GM13977 (cell line): ENCODE data around the gene PDYN.
A peak's percentile ranks its signal among the peaks of the same experiment; 100 is the strongest.

ENCODE experiments used
- DNase-seq: peaks from one replicate; pipeline ENCODE4 v3.0.0; 2012; ENCODE audit warnings: low spot score
- in situ Hi-C: fragments of 300-500 bp; cut with MboI; formaldehyde crosslinking; loops from one replicate; pipeline ENCODE4 v1.12.0; 2022; ENCODE audit warnings: low sequenced_read_pairs, low pct_unique_long_range_greater_than_20kb, mixed read lengths, inconsistent platforms; ENCODE audit not compliant: unreplicated experiment
- TF ChIP-seq, protein P1 (sequence below): IDR thresholded peaks from 2 replicates; pipeline ENCODE4 v1.5.1; 2012; ENCODE audit warnings: mild to moderate bottlenecking, control low read depth; ENCODE audit not compliant: insufficient read depth; ENCODE audit errors: extremely low read depth, missing control alignments

PDYN gene

DNA sequence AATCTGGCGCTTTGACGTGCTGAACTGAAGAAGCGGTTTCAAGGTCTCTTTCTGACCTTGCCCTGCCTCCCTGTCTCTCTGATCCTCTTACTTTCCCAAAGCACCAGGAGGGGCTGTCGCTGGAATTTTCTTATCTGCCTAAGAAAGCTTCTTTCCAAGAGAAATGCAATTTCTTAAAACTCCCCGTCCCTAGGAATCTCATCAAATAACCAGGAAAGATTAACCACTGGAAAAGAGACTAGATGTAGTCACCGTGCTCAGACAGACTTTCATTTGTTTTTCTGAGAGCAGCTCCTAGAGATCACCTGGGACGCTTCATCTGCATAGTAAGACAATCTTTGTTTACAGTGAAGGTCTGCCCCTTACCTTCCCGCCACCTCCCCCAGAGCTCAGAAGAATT lies 38.6 kb downstream of the PDYN start:
- in situ Hi-C loops: no loop called here
- TF ChIP-seq, protein P1, sequence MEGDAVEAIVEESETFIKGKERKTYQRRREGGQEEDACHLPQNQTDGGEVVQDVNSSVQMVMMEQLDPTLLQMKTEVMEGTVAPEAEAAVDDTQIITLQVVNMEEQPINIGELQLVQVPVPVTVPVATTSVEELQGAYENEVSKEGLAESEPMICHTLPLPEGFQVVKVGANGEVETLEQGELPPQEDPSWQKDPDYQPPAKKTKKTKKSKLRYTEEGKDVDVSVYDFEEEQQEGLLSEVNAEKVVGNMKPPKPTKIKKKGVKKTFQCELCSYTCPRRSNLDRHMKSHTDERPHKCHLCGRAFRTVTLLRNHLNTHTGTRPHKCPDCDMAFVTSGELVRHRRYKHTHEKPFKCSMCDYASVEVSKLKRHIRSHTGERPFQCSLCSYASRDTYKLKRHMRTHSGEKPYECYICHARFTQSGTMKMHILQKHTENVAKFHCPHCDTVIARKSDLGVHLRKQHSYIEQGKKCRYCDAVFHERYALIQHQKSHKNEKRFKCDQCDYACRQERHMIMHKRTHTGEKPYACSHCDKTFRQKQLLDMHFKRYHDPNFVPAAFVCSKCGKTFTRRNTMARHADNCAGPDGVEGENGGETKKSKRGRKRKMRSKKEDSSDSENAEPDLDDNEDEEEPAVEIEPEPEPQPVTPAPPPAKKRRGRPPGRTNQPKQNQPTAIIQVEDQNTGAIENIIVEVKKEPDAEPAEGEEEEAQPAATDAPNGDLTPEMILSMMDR: no peak
- DNase-seq: no peak

DNA sequence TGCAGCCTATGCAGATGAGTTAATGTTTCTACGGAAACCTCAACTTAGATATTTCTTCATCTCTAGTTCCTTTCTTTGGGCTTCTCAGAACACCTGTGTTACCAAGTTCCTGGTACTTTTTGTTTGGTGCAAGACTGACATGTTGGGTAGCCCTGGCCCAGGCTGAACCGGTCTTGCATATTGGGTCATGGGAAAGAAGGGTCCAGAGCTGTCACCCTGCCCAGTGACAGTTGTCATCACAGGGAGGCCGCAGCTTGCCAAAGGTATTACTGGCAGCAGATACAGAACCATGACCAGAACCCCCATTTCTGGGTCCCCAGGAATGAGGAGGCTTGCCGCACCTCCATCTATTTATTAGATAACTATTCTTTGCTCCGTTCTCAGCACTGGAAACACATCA lies 40.2 kb downstream of the PDYN start:
- in situ Hi-C loops: no loop called here
- DNase-seq: no peak
- TF ChIP-seq, protein P1: no peak

DNA sequence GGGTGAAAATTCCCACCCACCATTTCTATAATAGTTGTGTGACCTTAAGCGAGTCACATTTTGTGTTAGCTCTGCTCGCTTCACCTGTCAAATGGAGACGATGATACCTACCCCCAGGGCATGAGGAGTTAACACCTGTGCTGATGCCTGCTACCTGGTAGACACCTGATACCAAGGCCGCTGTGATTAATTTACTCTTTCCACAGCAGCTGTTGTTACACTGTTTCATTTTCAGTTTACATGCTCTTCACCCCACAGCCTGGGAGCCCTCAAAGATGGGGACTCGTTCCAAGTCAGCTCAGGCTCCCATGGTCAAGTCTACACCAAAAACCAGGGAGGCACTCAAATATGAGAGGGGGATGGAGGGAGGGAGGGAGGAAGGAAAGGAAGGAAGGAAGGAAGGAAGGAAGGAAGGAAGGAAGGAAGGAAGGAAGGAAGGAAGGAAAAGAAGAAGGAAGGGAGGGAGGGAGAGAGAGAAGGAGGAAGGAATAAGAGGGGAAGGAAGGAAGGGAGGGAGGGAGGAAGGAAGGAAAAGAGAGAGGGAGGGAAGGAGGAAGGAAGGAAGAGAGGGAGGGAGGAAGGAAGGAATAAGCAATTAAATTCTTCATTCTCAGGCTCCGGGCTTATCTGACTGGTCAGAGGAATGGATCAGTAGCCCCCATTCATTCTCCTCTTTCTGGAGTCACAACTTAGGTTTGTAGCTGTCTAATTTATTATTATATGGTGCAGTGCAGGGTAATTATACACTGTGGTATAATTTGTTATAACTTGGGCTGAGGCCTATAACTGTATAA lies 40.9 kb downstream of the PDYN start:
- TF ChIP-seq, protein P1: no peak
- peak; percentile 42 for DNase-seq
- in situ Hi-C loops: no loop called here

DNA sequence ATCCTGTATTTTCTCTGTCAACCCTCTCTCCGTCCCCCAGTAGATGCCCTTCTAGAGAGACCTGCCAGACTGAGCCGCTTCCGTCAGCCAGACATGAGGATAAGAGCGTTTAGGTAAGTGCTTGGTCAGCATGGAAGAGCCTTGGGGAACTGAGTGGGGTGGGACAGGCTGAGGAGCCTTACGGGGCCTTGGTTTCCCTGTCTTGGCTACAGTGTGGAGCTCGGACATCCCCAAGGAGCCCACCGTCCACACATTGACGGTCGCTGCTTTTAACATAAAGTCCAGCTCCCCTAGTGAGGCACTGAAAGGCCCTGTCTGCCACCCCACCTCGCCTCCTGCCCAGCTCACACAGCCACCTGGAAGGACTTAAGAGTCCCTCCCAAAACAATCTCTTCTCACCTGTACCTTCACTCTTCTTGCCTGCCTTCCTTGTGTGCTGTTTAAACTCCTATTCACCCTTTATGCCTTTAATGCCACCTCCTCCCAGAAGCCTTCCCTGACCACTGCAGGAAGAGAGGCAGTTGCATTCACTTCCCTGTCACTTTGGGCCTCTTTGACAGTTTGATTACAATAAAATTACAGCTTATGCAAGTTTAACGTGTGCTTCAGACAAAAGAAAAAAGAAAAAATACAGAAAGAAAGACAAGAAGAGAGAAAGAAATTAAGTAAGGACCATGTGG lies 42.3 kb downstream of the PDYN start:
- in situ Hi-C loops: no loop called here
- TF ChIP-seq, protein P1: no peak
- DNase-seq: no peak

DNA sequence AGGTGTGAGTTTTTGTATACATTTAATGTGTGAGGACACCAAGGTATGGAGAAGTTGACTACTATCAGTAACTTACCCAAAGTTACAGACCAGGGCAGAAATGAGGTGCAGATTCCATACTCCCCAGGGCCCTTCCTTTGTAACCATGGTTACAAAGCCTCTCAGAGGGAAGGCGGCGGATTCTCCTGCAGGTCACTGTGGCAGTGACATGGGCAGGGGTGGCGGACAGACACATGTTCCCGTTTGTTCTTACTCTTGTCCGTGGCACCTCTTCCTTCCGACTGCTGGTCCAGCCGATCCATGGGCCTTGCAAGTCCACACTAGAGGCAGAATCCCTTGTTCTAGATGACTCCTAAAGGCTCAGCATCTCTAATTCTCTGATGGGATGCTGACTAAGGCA lies 43.0 kb downstream of the PDYN start:
- DNase-seq: no peak
- in situ Hi-C loops: no loop called here
- TF ChIP-seq, protein P1: no peak

DNA sequence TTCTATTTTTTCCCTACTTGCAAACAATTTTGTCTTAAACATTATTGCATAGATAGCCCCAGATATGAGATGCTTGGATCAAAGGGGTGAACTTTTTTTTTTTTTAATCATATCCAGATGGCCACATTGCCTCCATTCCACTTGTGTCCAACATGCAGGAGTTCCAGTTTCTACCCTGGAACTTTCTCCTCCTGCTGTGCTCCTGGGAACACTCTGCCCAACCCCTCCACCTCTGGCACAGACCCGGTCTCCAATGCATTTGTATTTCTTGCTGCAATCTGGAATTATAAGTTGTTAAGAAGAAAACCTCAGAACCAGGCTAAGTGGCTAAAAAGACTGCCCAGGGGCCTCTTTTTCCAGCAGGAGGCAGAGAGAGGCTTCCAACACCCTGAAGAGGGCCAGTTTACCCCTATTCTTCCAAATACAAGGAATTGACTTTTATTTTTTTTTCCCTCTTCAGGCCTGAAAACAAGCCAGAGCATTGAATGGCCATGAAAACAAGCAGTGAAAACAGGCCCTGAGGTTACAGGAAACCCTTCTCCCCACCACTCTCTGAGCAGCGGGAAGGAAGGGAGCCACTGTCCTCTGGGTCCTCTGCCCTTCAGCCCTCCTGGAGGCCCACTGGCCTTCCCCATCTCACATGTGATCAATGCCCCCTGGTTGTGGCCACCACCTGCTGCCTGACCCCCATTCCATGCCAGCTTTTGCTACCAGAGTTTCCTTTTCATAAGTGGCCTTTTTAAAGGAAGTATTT lies 44.3 kb downstream of the PDYN start:
- in situ Hi-C loops: no loop called here
- TF ChIP-seq, protein P1: no peak

More for the DNA sequence above, 44.3 kb downstream of the PDYN start:
- no peak for DNase-seq
